Vagina (tissue), 2 donors: ENCODE results near the gene SUB1. TPM values are rescaled to one million over a fixed set of nuclear protein-coding genes. Genes with fewer than 3 reads are reported as not detected.

Source experiments
- DNase-seq, 2 donors: peaks; one replicate each; pipeline ENCODE4 v3.0.0-alpha.2; 2017; ENCODE audit errors: extremely low spot score in 2 of 2
- H3K27ac ChIP-seq: fragments of 200-600 bp; sonication (generic); one replicate; pipeline ENCODE4 v1.5.1; 2019
- H3K27me3 ChIP-seq: fragments of 200-600 bp; sonication (generic); one replicate; pipeline ENCODE4 v1.5.1; 2019
- H3K36me3 ChIP-seq, 2 donors: fragments of 200-600 bp; sonication (generic); one replicate each; pipeline ENCODE4 v1.5.1; 2017 to 2019
- H3K4me1 ChIP-seq: fragments of 200-600 bp; sonication (generic); one replicate; pipeline ENCODE4 v1.5.1; 2019
- H3K4me3 ChIP-seq, 2 donors: fragments of 200-600 bp; sonication (generic); 1 replicate in 1 of 2; 2 replicates in 1 of 2; pipeline ENCODE4 v1.5.1; 2016 to 2019
- H3K9me3 ChIP-seq: fragments of 200-600 bp; sonication (generic); one replicate; pipeline ENCODE4 v1.5.1; 2019
- CTCF ChIP-seq, 3 experiments: fragments of 450-650 bp in 2 of 3; fragments of 200-600 bp in 1 of 3; sonication (generic) in 1 of 3; IDR thresholded peaks; one replicate each; pipeline ENCODE4 v1.5.1; 2017 to 2019; ENCODE audit warnings: antibody characterized with exemption in 3 of 3, mild to moderate bottlenecking in 2 of 3, moderate library complexity in 2 of 3
- POLR2A ChIP-seq, 2 donors: fragments of 450-650 bp; IDR thresholded peaks; one replicate each; pipeline ENCODE4 v1.6.1; 2017; ENCODE audit warnings: antibody characterized with exemption in 2 of 2, mild to moderate bottlenecking in 2 of 2, moderate library complexity in 2 of 2
- POLR2AphosphoS5 ChIP-seq, 2 donors: sonication (generic); formaldehyde crosslinking; IDR thresholded peaks; one replicate each; pipeline ENCODE4 v1.9.0; 2017; ENCODE audit warnings: antibody characterized with exemption in 2 of 2, mild to moderate bottlenecking in 2 of 2, low read depth in 1 of 2; ENCODE audit not compliant: insufficient read depth in 1 of 2
- intact Hi-C: fragments of 100-400 bp; cut with DNase I; formaldehyde crosslinking; loops from one replicate; pipeline ENCODE4 v1.15.1; 2023
- total RNA-seq: library from RNA; depleted of rRNA; stranded (reverse); fragments of >200 nt; gene quantifications from one replicate; pipeline ENCODE4 v1.2.3, GENCODE V29; 2016

Gene SUB1
- total RNA-seq, 1 donor from 2014 or later, result 71.9 TPM

GRCh38 chr5:32562056-32562455, 23.3 kb upstream of the SUB1 start:
- no peaks in the 10 kb centered on the region for H3K9me3 ChIP-seq
- DNase-seq, result no peak
- TF ChIP-seq CTCF (IDR thresholded peaks at IDR 0.05) (no peak), POLR2AphosphoS5 (IDR thresholded peaks at IDR 0.05; ENCODE audit: insufficient read depth in 1 of 2, low read depth in 1 of 2) (no peak), POLR2A (IDR thresholded peaks at IDR 0.05) (no peak)
- no peaks in the 10 kb centered on the region for H3K36me3 ChIP-seq
- intact Hi-C loops, result no loop called here
- H3K27me3 ChIP-seq, result no peaks in the 10 kb centered on the region
- no peak overlapping the region for H3K4me3 ChIP-seq
- H3K27ac ChIP-seq, result no peak overlapping the region
- no peaks in the 10 kb centered on the region for H3K4me1 ChIP-seq

- no peaks in the 10 kb centered on the region for H3K9me3 ChIP-seq
- H3K4me3 ChIP-seq, result no peak overlapping the region
- no peak for DNase-seq
- no peak overlapping the region for H3K27ac ChIP-seq
- no peak for TF ChIP-seq CTCF (IDR thresholded peaks at IDR 0.05)
- TF ChIP-seq POLR2A (IDR thresholded peaks at IDR 0.05), result no peak
- no peak for TF ChIP-seq POLR2AphosphoS5 (IDR thresholded peaks at IDR 0.05; ENCODE audit: insufficient read depth in 1 of 2, low read depth in 1 of 2)
- H3K27me3 ChIP-seq, result no peaks in the 10 kb centered on the region
- intact Hi-C loops, result no loop called here
- H3K4me1 ChIP-seq, result no peaks in the 10 kb centered on the region
- no peaks in the 10 kb centered on the region for H3K36me3 ChIP-seq
These were observed 22.5 kb upstream of the SUB1 start for GRCh38 chr5:32562843-32563242.

- Histone ChIP-seq H3K9me3 (no peaks in the 10 kb centered on the region), H3K4me3 (no peak overlapping the region), H3K27ac (no peak overlapping the region), H3K36me3 (no peaks in the 10 kb centered on the region), H3K4me1 (no peaks in the 10 kb centered on the region), H3K27me3 (no peaks in the 10 kb centered on the region)
- DNase-seq, result no peak
- no peak for TF ChIP-seq POLR2AphosphoS5 (IDR thresholded peaks at IDR 0.05; ENCODE audit: insufficient read depth in 1 of 2, low read depth in 1 of 2)
- TF ChIP-seq CTCF (IDR thresholded peaks at IDR 0.05), result no peak
- TF ChIP-seq POLR2A (IDR thresholded peaks at IDR 0.05), result no peak
- intact Hi-C loops, result no loop called here
These were observed 21.7 kb upstream of the SUB1 start for GRCh38 chr5:32563614-32564013.

GRCh38 chr5:32565145-32565544, 20.2 kb upstream of the SUB1 start:
- H3K4me3 ChIP-seq, result no peak overlapping the region
- TF ChIP-seq POLR2A (IDR thresholded peaks at IDR 0.05), result no peak
- TF ChIP-seq POLR2AphosphoS5 (IDR thresholded peaks at IDR 0.05; ENCODE audit: insufficient read depth in 1 of 2, low read depth in 1 of 2), result no peak
- TF ChIP-seq CTCF (IDR thresholded peaks at IDR 0.05), result no peak
- H3K27me3 ChIP-seq, result no peaks in the 10 kb centered on the region
- H3K9me3 ChIP-seq, result no peaks in the 10 kb centered on the region
- no peaks in the 10 kb centered on the region for H3K4me1 ChIP-seq
- H3K27ac ChIP-seq, result no peak overlapping the region
- H3K36me3 ChIP-seq, result no peaks in the 10 kb centered on the region
- intact Hi-C loops, result no loop called here
- no peak for DNase-seq

GRCh38 chr5:32566319-32567111, 18.8 kb upstream of the SUB1 start:
- DNase-seq, result no peak
- intact Hi-C loops, result no loop called here
- TF ChIP-seq CTCF (IDR thresholded peaks at IDR 0.05) (no peak), POLR2AphosphoS5 (IDR thresholded peaks at IDR 0.05; ENCODE audit: insufficient read depth in 1 of 2, low read depth in 1 of 2) (no peak), POLR2A (IDR thresholded peaks at IDR 0.05) (no peak)

More at GRCh38 chr5:32566319-32567111, 18.8 kb upstream of the SUB1 start:
- no peaks in the 10 kb centered on the region for H3K4me1 ChIP-seq
- no peak overlapping the region for H3K4me3 ChIP-seq
- no peaks in the 10 kb centered on the region for H3K36me3 ChIP-seq
- no peaks in the 10 kb centered on the region for H3K27me3 ChIP-seq
- H3K9me3 ChIP-seq, result no peaks in the 10 kb centered on the region
- H3K27ac ChIP-seq, result no peak overlapping the region
